MG63 (cell line): ENCODE data around the gene TMEM267. TPM values are rescaled to one million over a fixed set of nuclear protein-coding genes. Genes with fewer than 3 reads are reported as not detected.
"Not testable (repeated sequence)": the region's sequence is repeated elsewhere in the genome, so short reads cannot be mapped to it uniquely, and the experiment has no call there.

Experiments
- DNase-seq: peaks from one replicate; pipeline ENCODE4 v3.0.0-alpha.2; 2020
- H3K27me3 ChIP-seq: fragments of 250-450 bp; sonication (Bioruptor Pico); 2 replicates; pipeline ENCODE4 v1.5.1; 2020; ENCODE audit warnings: mild to moderate bottlenecking, moderate library complexity
- H3K36me3 ChIP-seq: fragments of 250-450 bp; sonication (Bioruptor Pico); 2 replicates; pipeline ENCODE4 v1.5.1; 2020; ENCODE audit warnings: mild to moderate bottlenecking, moderate library complexity
- H3K4me3 ChIP-seq: fragments of 250-450 bp; sonication (Bioruptor Pico); 2 replicates; pipeline ENCODE4 v1.5.1; 2020; ENCODE audit warnings: mild to moderate bottlenecking, moderate library complexity
- H3K9me3 ChIP-seq: fragments of 250-450 bp; sonication (Bioruptor Pico); 2 replicates; pipeline ENCODE4 v1.5.1; 2020; ENCODE audit warnings: mild to moderate bottlenecking, moderate library complexity
- total RNA-seq: library from RNA; depleted of rRNA; stranded (reverse); fragments of >200 nt; shearing (Covaris generic); gene quantifications from 2 replicates; pipeline ENCODE4 v1.2.3, GENCODE V29; 2014; ENCODE audit warnings: low replicate concordance

The TMEM267 gene
- total RNA-seq, 1 experiment from 2014 or later, result 7.8 TPM

GRCh38 chr5:43421450-43422133 lies 62.1 kb downstream of the TMEM267 start:
- no peak for DNase-seq

GRCh38 chr5:43420241-43420640 lies 63.4 kb downstream of the TMEM267 start:
- Histone ChIP-seq H3K27me3 (no peaks in the 10 kb centered on the region), H3K9me3 (no peaks in the 10 kb centered on the region), H3K4me3 (no peak overlapping the region), H3K36me3 (no peaks in the 10 kb centered on the region)
- no peak for DNase-seq

More at GRCh38 chr5:43421450-43422133, 62.1 kb downstream of the TMEM267 start:
- no peaks in the 10 kb centered on the region for H3K9me3 ChIP-seq
- H3K4me3 ChIP-seq, result no peak overlapping the region
- H3K27me3 ChIP-seq, result no peaks in the 10 kb centered on the region
- H3K36me3 ChIP-seq, result no peaks in the 10 kb centered on the region

- Histone ChIP-seq H3K27me3 (no peaks in the 10 kb centered on the region), H3K4me3 (no peak overlapping the region), H3K9me3 (no peaks in the 10 kb centered on the region), H3K36me3 (no peaks in the 10 kb centered on the region)
- no peak for DNase-seq
Measured at GRCh38 chr5:43418561-43418960, 65.1 kb downstream of the TMEM267 start.

- no peak for DNase-seq
- no peak overlapping the region for H3K4me3 ChIP-seq
- H3K27me3 ChIP-seq, result no peaks in the 10 kb centered on the region
- H3K36me3 ChIP-seq, result no peaks in the 10 kb centered on the region
- H3K9me3 ChIP-seq, result no peaks in the 10 kb centered on the region
Measured at GRCh38 chr5:43416803-43417394, 66.8 kb downstream of the TMEM267 start.

GRCh38 chr5:43415935-43416802 lies 67.5 kb downstream of the TMEM267 start:
- no peaks in the 10 kb centered on the region for H3K9me3 ChIP-seq
- no peaks in the 10 kb centered on the region for H3K36me3 ChIP-seq
- no peak overlapping the region for H3K4me3 ChIP-seq
- DNase-seq, result no peak
- H3K27me3 ChIP-seq, result no peaks in the 10 kb centered on the region

- H3K4me3 ChIP-seq, result no peak overlapping the region
- H3K27me3 ChIP-seq, result no peaks in the 10 kb centered on the region
- H3K36me3 ChIP-seq, result no peaks in the 10 kb centered on the region
- H3K9me3 ChIP-seq, result no peaks in the 10 kb centered on the region
- no peak for DNase-seq
Measured at GRCh38 chr5:43413966-43414365, 69.7 kb downstream of the TMEM267 start.

DNA sequence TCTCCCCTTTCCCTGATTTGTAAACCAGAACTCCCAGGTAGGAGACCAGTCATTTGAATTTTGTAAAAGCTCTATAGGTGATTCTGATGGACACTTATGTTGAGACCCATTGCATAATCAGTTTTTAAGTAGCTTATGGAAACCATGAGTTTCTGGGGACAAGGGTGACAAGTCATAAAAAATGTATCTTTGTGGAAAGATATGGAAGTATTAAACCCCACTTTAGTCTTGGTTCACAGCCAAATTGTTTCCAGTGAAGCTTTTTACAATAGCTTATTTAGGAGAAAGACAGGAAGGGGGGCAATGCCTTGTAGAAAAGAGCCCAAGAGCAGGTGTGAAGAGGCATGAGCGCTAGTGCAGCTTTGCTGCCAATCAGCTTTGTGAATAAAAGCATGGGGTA lies 71.0 kb downstream of the TMEM267 start:
- no peaks in the 10 kb centered on the region for H3K27me3 ChIP-seq
- H3K9me3 ChIP-seq, result no peaks in the 10 kb centered on the region
- no peaks in the 10 kb centered on the region for H3K36me3 ChIP-seq
- H3K4me3 ChIP-seq, result no peak overlapping the region
- DNase-seq, result no peak

DNA sequence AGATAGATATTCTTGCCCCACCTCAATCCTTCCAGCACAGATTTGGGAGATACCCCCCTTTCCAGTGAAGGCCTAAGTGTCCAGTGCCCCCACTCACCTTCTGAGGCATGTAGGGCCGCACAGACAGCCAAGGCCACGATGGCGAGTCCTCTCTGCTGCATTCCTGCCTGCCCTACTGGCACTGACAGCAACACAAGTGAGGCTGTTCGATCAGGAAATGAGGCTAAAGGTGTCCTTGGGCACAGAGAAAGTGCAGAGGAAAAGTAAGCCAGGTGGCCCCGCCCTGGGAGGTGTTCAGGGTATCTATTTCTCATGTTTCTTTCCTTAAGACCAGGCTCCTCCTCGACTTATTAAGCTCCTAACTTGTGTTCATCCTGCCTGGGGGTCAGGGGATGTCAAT lies 71.5 kb downstream of the TMEM267 start, which contains the start of gene CCL28:
Gene CCL28 (minus strand): TSS at position 236 of the 400 bp plus-strand sequence. CDS start 75 bp downstream, at position 161.
- no peak for DNase-seq
- H3K36me3 ChIP-seq, result no peaks in the 10 kb centered on the region
- no peaks in the 10 kb centered on the region for H3K27me3 ChIP-seq
- H3K4me3 ChIP-seq, result no peak within 1 kb of the TSS
- no peaks in the 10 kb centered on the region for H3K9me3 ChIP-seq

DNA sequence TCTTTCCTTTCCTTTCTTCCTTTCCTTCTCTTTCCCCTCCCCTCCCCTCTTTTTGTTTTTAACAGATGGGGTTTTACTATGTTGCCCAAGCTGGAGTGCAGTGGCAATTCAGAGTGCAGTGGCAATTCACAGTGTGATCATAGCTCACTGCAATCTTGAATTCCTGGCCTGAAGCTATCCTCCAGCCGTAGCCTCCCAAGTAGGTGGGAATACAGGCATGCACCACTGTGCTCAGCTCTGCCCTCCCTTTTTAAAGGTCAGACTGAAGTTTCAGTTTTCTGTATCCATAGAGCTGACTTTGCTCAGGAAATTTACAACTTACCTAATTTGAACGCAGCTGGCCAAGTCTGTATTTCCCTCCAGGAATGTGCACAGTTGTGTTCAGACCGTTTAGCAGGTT lies 72.2 kb downstream of the TMEM267 start:
- DNase-seq, result no peak
- no peaks in the 10 kb centered on the region for H3K36me3 ChIP-seq
- H3K9me3 ChIP-seq, result no peaks in the 10 kb centered on the region
- no peak overlapping the region for H3K4me3 ChIP-seq
- no peaks in the 10 kb centered on the region for H3K27me3 ChIP-seq

- Histone ChIP-seq H3K27me3 (no peaks in the 10 kb centered on the region), H3K9me3 (no peaks in the 10 kb centered on the region), H3K4me3 (no peak overlapping the region), H3K36me3 (no peaks in the 10 kb centered on the region)
- no peak for DNase-seq
Measured at GRCh38 chr5:43410414-43410813, 73.3 kb downstream of the TMEM267 start.

DNA sequence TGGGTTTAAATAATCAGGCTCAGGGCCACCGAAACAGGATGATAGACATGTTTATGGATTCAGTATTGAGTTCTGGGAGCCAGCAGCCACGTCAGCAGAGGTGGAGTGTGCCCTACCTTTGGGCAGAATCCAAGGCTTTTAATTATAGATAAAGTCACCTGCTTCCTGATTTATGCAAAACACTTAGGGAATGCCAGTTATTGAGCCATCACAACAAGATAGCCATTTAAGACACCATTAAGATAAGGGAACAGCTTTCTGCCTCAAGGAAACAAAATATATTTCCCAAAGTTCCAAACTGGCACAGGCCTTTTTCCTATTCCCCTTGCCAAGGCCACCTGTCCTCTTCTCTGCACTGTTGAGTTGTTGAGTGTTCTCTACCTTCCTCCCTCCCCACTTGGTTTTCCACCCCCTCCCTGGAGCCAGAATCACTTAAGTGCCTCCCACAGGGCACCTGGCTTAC lies 73.8 kb downstream of the TMEM267 start:
- no peaks in the 10 kb centered on the region for H3K9me3 ChIP-seq
- H3K27me3 ChIP-seq, result no peaks in the 10 kb centered on the region
- H3K4me3 ChIP-seq, result no peak overlapping the region
- no peak for DNase-seq
- no peaks in the 10 kb centered on the region for H3K36me3 ChIP-seq

DNA sequence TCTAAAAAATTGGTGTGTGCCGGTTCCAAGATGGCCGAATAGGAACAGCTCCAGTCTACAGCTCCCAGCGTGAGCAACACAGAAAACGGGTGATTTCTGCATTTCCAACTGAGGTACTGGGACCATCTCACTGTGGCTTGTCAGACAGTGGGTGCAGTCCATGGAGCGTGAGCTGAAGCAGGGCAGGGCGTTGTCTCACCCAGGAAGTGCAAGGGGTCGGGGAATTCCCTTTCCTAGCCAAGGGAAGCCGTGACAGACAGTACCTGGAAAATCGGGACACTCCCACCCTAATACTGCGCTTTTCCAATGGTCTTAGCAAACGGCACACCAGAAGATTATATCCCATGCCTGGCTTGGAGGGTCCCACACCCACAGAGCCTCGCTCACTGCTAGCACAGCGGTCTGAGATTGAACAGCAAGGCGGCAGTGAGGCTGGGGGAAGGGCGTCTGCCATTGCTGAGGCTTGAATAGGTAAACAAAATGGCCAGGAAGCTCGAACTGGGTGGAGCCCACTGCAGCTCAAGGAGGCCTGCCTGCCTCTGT lies 81.1 kb downstream of the TMEM267 start:
- H3K36me3 ChIP-seq, H3K27me3 ChIP-seq, H3K4me3 ChIP-seq, DNase-seq, H3K9me3 ChIP-seq: not testable (repeated sequence)

DNA sequence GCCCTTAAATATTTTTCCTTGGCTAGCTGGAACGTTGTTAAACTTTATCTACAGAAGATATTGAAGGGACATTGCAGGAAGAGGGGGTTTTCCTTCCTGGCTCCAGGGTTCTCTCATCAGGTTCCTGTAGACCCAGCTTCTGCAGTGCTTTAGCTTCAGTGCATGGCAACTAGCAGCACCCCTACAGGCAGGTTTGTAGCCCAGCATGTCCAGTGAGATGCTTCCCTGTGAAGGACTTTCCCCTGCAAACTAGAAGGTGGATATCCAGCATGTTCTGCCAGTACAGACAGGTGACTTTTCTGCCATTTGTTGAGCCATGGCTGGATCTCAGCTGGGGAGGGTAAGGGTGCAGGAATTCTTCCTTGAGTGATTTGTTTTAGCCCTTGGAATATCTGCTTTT lies 81.8 kb downstream of the TMEM267 start:
- Histone ChIP-seq H3K9me3 (no peaks in the 10 kb centered on the region), H3K36me3 (no peaks in the 10 kb centered on the region; the same call in 1 of the 2 replicates), H3K4me3 (no peak overlapping the region), H3K27me3 (no peaks in the 10 kb centered on the region)
- DNase-seq, result peak; percentile 9

DNA sequence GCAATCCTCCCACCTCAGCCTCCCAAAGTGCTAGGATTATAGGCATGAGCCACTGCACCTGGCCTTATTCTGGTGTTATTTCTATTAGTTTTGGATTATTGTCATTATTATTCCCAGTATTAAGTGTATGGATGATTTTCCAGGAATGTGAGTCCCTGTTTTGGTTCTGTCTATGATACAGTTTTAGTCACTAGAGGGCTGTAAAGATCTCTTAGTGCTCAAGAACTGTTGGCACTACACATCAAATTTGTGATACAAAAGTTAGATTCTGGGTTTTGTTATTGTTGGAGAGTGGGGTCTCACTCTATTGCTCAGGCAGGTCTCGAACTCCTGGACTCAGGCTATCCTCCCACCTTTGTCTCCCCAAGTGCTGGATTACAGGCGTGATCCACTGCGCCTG lies 83.6 kb downstream of the TMEM267 start:
- Histone ChIP-seq H3K9me3 (no peaks in the 10 kb centered on the region), H3K4me3 (no peak overlapping the region), H3K36me3 (no peaks in the 10 kb centered on the region; the same call in 1 of the 2 replicates), H3K27me3 (no peaks in the 10 kb centered on the region)
- DNase-seq, result no peak

- H3K9me3 ChIP-seq, result no peaks in the 10 kb centered on the region
- H3K36me3 ChIP-seq, result no peaks in the 10 kb centered on the region
- peak overlapping the region; percentile 56 for H3K4me3 ChIP-seq
- no peaks in the 10 kb centered on the region for H3K27me3 ChIP-seq
- DNase-seq, result peak; percentile 63
Measured at GRCh38 chr5:43396762-43397304, 86.8 kb downstream of the TMEM267 start.
